NCI-H2029 (cell line): ENCODE data around the gene MFSD2A.
"Not testable (repeated sequence)": the region's sequence is repeated elsewhere in the genome, so short reads cannot be mapped to it uniquely, and the experiment has no call there.

Experiments used
- DNase-seq: peaks from one replicate; lab custom pipeline; 2025; lab: John Stamatoyannopoulos, UW

The MFSD2A gene

DNA sequence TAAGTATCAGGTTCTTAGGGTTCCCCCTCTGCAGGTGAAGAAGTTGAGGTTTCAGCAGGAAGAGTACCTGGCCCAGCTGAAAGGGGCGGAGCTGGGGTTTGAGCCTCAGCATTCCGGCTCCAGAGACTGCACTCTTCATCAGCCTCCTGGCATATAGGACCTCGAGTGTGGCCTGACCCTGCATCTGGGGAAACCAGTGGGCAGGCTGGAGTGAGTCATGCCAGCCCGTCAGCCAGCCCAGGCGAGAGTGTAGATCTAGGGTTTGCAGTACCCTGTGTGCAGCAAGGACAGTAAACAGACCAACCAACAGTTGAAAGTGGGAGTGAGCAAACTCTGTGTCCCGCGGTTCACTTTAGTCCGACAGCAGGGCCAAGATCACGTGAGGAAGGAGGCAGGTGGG, 14.1 kb downstream of the MFSD2A start:
- DNase-seq, result no peak

DNA sequence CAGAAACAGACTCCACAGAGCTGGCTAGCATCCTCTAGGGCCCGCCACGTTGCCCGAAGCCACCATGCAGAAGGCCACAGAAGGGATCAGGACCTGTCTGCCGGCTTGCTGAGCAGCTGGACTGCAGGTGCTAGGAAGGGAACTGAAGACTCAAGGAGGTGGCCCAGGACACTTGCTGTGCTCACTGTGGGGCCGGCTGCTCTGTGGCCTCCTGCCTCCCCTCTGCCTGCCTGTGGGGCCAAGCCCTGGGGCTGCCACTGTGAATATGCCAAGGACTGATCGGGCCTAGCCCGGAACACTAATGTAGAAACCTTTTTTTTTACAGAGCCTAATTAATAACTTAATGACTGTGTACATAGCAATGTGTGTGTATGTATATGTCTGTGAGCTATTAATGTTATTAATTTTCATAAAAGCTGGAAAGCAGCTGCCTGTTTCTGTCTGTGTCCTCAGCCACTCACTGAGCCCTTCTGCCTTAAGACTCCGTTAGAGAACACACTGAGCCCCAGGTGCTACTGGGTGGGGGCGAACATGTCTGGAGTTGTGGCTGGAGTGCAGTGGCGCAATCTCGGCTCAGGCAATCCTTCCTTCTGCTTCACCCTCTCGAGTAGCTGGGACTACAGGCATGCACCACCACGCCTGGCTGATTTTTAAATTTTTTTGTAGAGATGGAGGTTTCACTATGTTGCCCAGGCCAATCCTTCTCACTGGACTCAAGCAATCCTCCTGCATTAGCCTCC, 14.8 kb downstream of the MFSD2A start:
- no peak for DNase-seq

DNA sequence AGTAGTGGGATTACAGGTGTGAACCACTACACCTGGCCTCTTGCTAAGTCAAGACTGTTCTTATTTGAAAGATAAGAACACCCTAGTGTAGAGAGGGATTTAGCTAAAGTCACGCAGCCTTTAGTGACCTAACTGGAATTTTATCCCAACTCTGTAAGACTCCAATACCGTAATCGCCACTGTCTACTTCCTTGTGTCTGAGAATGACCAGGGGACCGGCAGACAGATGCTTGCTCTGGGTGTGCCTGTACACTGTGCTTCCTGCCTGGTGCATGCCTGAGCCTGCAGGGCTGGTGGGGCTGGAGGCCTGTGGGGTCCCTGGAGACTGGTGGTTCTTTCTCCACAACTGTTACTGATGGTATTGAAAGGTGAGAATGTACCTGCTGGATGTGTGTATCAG, 15.3 kb downstream of the MFSD2A start:
- DNase-seq, result no peak

DNA sequence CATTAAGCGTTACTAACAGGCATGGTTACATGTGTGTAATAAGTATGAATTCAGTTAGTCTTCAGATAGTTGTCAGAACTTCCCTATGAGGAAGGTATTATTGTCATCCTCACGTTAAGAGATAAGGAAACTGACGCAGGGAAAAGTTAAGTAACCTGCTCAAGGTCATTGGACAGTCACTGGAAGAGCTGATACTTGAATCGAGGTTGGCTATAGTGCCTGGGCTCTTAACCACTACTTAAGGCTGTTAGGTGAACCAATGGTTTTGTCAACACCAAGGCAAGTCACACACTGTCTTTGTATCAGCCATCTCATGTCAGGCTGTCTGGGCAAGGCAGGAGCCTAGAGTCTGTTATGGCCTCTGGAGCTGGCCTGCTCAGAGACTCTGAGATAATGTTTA, 16.2 kb downstream of the MFSD2A start:
- DNase-seq, result peak; percentile 56

DNA sequence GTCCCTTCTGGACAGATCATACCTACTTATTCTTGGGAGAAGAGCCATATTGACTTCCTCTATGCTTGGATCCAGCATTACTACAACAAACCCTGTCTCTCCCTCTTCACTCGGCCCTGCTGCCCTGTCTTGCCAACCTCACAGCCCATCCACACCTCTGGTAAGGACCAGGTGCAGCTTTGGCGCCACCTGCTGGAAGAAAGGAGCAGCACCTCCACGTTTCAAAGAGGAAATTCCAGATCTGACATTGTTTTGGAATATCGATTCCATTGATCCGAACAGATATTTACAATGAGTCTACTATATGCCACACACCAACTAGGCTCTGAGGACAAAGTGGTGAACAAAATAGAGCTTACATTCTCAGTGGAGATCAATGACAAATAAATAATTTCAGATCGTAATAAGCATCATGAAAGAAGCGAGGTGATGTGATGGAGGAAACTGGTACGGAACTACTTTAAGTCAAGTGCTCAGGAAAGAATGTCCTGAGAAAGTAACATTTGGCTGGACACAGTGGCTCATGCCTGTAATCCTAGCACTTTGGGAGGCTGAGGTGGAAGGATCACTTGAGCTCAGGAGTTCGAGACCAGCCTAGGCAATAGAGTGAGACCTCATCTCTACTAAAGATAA, 18.7 kb downstream of the MFSD2A start:
- DNase-seq, result peak; percentile 99

DNA sequence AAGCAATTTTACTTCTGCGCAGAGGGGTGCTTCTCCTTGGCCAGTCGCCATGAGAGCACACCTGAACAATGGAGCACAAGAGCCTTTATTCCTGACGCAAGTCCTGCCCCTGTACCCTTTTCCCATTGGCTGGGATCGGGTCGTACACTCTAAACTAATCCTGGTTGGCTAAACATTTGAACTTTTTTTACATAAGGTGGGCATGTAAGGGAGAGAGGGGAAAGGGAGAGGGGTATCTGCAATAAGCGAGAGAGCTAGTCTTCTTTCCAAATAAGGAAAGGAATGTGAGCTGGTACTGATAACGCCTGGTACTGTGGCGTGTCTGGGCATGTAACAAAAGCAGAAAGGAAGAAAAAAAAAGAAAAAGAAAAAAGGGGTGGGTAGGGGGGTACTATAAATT, 21.8 kb downstream of the MFSD2A start:
- DNase-seq, result no peak

DNA sequence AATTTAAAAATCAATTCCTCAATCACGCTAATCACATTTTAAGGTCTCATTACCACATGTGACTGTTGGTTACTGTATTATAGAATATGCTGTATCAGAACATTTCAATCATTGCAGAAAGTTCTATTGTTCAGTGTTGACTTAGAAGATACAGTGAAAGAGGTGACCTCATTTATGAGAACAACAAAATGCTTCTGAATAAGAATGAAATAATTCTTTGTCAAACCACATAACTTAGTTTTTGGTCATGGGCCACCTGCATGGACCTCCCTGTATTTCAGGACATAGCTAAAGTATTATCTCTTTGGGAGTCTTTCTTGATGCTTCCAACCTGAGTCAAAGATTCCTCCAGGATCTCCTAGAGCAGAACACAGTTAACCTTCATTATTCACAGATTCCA, 22.3 kb downstream of the MFSD2A start:
- DNase-seq, result no peak

DNA sequence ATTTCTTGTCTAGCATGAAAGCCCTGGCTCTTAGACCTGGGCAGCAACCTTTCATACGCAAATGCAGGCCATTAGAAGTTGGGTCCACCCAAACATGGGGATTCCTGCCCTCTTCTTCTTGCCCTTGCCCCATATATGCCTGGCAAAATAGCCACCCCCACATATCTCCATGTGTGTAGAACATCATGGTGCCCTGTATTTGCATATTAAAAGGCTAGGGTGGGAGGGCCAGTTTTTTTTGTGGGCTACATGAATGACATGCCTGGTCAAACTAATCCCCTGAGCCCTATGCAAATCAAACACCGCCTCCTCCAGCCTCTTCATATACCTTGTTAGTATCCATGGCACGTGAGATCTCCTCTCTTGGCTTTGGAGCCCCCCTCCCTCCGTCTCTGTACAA, 24.7 kb downstream of the MFSD2A start:
- DNase-seq, result no peak

DNA sequence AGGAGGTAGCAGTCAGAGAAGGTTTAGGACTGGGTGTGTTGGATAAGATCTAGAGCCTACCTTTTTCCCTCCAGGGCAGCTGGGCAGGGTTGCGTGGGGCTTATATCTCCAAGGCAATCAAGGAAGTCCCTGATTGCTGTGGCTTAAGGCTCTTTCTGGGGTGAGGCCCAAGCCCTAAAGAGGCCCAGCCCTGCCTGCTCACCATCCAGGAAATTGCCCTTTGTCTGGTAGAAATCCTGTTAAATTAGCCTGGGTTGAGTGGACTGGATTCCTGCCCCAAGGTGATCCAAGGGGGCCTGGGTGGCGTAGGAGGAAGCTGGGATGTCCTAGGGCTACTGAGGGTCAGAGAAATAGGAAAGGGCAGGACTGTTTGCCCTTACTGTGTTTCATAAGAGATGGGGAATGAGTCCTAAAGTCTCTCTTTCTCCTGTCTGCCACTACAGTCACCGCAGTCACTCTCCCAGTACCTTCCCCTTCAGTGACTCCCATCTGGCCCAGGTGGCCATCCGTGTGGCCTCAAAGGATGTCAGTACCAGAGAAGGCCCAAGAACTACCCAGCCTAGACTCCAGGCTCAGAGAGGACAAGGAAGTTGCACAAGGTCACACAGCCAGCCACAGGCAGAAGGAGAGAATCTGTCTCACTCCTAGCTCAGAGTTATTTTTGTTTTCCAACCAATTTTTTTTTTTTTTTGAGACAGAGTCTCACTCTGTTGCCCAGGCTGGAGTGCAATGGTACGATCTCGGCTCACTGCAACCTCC, 25.8 kb downstream of the MFSD2A start:
- DNase-seq, result peak; percentile 46

DNA sequence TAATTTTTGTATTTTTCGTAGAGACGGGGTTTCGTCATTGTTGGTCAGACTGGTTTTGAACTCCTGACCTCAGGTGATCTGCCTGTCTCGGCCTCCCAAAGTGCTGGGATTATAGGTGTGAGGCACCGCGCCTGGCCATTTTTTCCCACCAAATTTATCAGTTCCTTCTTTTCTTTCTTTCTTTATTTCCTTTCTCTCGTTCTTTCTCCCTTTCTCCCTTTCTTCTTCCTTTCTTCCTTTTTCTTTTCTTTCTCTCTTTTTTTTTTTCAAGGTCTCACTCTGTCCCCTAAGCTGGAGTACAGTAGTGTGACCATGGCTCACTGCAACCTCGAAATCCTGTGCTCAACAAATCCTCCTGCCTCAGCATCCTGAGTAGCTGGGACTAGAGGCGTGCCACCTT, 26.4 kb downstream of the MFSD2A start:
- DNase-seq, result no peak

DNA sequence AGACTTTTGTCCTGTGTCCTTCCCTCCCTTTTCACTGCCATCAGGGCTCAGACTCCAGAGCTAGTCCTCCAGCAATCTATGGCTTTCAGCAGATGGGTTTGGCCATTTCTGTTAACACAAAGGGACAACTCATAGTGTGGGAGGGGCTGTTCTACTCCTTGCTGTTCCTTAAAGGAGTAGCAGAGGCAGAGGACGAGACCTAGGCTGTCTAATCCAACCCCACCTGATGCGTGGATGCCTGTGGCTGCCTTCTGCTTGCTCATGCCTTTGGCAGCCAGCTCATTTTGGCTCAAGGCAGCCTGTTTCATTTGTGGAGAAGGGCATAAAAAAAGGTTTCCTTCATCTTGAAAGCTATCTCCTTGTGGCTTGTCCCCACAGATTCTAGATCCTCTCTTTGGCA, 27.0 kb downstream of the MFSD2A start:
- DNase-seq, result no peak

DNA sequence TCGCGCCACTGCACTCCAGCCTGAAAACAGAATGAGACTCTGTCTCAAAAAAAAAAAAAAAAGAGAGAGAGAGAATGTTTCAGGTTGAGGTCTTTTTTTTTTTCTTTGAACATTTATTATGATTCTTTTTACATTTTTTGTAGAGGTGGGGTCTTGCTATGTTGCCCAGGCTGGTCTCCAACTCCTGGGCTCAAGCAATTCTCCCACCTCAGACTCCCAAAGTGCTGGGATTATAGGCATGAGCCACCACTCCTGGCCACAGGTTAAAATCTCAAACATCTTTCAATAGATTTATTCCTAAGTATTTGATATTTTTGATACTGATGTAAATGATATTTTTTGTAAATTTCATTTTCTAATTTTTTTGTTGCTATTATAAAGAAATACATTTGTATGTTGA, 29.5 kb downstream of the MFSD2A start:
- DNase-seq, result not testable (repeated sequence)

DNA sequence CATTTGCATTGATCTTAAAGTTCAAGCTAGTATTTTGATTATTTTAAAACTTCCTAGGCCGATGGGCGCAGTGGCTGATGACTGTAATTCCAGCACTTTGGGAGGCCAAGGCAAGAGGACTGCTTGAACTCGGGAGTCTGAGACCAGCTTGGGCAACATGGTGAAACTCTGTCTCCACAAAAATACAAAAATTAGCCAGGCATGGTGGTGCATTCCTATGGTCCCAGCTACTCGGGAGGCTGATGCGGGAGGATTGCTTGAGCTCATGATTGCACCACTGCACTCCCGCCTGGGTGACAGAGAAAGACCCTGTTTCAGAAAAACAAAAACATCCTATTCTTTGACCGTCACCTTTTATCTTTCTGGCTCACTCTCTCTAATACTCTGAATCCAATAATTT, 30.0 kb downstream of the MFSD2A start:
- no peak for DNase-seq

DNA sequence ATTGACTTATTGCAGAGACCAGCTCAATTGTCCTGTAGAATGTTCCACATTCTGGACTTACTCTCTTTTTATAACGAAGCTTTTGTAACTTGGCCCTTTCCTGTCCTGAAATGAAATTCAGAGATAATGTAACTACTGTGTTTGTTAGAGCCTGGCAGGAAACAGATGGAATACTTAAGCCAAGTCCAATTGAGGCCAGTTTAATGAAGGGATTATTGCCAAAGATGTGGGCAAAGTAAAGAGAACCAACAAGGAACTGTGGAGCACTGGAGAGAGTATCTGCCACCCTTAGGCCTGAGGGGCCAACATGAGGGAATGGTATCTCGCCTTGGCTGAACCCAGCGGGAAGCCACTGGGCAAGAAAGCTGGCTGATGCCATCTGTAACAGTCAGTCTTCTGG, 32.9 kb downstream of the MFSD2A start:
- DNase-seq, result no peak

DNA sequence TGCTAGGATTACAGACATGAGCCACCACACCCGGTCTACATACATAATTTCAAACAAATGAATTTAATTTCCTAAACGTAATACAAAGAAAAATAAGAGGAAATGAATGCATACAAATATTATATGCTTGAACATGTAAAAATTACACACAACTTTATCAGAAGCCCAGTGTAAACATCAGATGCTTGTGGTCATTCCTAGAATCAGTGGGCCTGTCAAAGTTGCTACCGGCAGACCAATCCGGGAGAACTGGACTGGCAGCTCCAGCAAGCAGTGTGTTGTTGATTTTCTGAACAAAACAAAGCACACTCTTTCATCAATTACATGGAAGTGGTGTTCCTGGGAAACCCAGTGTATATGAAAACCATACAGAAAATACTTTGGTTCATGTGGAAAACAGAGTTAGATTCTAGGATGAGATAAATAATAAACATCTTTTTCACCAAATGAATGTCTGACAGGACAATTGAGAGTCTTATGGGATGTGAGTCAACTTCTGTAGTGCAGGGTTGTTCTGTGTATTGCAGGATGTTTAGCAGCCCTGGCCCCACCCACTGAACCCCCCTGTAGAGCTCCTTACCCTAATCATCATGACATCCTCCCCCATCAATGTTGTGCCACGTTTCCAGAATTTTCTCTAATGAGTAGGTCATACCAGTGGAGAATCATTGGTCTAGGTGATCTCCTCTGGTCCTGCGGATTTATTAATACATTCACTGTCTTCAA, 33.8 kb downstream of the MFSD2A start:
- no peak for DNase-seq

DNA sequence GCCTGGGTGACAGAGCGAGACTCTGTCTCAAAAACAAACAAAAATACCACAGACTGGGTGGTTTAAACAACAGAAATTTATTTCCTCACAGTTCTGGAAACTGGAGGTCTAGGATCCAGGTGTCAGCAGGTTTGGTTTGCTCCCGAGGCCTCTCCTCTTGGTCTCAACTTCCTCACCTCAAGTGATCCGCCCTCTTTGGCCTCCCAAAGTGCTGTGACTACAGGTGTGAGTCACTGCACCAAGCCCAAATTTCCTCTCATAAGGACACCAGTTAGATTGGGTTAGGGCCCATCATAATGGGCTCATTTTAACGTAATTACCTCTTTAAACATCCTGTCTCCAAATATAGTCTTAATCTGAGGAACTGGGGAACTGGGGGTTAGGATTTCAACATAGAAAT, 35.5 kb downstream of the MFSD2A start:
- no peak for DNase-seq

DNA sequence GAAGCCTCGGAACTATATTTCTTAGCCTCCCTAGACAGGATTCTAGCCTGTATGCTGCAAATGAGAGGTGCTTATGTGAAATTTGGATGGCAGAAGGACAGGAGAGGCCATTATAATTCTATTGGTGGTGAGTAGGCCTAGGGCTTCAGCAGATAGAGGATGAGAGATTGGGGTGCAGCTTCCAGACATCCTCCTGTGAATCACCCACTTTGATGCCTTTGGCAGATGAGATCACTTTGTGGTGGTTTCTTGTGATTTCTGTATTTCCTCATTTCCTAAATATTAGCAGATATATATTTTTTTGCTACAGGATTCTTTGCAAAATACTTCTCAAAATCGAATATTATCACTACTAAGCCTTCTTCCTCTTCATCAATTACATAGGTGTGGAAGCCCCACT, 37.3 kb downstream of the MFSD2A start:
- no peak for DNase-seq

DNA sequence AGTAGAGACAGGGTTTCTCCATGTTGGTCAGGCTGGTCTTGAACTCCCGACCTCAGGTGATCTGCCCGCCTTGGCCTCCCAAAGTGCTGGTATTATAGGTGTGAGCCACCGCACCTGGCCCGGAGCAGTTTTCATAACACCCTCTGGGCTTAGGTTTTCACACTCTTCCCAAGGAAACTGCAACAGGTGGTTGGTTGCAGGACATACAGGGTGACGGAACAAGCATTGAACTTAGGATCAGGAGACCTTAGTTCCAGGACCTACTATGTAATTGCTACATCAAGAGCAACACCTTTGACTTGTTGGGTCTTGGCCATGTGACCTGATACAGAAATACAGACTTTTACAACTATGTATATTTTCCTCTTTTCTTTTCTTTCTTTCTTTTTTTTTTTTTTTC, 37.9 kb downstream of the MFSD2A start:
- DNase-seq, result no peak

DNA sequence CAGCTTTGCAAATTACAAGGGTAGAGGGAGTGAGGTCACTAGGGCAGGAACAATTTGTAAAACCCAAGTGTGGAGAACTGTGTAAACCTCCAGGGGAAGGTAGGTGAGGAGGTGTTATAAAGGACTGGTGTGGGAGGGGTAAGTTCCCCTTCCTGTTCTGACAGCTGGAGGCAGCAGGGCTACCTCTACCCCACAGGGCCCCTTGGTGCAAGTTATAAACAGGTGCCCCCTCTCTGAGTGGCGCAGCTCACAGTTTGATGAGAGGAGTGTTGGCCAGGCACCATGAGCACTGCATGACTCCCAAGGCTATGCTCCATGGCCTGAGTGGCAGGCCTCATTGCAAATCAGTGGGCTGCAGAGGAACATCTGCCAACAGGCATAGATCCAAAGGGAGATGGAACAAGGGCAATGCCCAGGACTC, 41.0 kb downstream of the MFSD2A start:
- DNase-seq, result no peak

DNA sequence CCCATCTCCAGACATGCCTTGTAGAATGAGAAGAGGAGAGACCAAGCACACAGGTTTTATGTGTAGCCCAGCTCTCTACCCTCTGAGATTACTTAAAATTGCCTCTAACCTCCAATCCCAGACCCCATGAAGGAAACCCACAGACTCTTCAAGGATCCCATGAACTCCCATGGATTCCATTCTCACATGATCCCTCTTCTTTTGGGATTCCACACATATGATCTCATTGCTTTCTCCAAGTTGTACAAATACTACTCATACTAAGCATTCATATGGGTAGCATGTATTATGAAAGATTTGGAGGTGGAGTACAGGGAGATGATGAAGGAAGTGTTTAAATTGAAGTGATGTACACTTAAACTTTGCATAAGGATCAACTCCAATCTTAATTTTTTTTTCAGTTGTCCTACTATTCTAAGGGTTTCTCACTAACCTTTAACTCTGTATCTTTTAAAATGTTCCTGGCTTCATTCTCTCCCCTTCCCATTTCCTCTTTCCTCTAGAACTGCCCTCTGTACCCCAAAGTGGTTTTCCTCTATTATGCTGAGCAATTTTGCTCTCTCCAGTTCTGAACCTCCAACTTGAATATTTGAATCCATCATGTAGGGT, 41.6 kb downstream of the MFSD2A start:
- DNase-seq, result no peak

DNA sequence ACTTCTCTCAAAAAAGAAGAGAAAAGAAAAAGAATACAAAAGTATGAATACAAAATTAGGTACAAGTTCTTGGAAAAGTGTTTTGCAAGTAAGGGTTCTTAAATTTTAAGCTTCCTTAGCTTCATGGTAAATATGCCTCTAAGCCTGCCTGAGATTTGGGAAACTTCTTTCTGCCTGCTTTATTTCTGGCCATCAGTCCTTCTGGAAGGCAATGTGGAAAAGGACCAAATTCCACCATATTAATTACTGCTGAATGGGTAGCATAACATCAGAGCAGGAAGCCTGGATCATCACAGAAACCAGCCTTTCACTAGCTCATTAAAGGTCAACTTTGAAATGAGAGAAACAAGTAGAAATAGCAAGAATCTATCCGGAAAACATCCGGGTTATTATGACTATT, 46.5 kb downstream of the MFSD2A start:
- no peak for DNase-seq
